Activated naive CD4-positive, alpha-beta T cell treated with Interleukin-2 at 50 U/mL for 16 hours (primary cell): ENCODE data around the gene POLD1.
A peak's percentile ranks its signal among the peaks of the same experiment; 100 is the strongest.
"Not testable (repeated sequence)": the region's sequence is repeated elsewhere in the genome, so short reads cannot be mapped to it uniquely, and the experiment has no call there.

Experiments
- DNase-seq: peaks from one replicate; pipeline ENCODE4 v3.0.0-alpha.2; 2020

The POLD1 gene

GRCh38 chr19:50383852-50384684 is at the start of gene POLD1:
Gene POLD1, plus strand, starts transcription at chr19:50384347. Its CDS starts 14,505 bp downstream, at chr19:50398852.
- DNase-seq: peak; percentile 99

DNA sequence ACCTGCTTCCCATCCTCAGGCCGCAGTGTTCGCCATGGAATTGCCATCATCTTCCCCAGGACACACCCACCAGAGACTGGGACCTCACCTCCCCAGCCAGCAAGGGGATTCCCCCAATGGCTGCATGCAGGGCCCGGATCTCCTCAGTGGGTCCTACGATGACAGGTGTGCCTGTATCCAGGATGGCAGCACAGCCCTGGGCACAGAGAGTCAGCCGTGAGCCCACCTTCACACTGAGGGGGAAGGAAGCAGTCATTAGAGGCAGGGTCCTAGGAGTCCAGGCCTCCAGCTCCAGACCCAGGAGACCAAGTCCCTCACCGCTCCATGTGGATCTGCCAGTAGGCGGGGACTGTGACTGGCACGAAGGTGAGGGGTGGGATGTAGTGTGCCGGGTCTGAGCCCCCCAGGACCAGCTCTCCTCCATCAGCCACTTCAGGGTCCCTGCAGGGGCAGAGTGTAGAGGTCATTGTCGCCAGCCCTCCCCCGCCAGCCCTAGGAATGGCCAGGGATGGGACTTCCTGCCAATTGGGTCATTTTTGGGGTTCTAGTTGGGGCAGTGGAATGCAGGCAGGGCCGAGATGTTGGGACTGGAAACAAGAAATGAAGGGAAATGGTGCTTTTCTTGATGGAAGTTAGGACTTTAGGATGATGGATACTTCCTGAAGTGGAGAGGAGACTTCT is 49.3 kb upstream of the POLD1 start:
- DNase-seq: no peak

DNA sequence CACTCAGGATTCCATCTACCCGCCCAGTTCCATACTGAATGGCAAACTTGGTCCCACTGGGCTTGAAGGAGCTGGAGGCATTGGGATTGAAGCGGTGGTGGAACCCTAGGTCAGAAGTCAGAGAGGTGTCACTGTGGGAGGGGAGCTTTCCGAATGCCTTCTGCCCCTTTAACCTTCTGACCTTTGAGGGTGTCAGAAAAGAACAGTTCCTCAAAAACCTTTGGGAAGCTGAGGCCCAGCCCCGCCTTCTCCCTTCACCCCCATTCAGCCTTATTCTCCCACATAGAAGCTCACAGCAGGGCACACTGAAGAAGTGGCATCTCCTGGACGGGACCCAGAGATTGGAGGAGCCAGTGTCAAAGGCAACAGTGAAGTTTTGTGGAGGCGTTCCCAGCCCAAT is 47.1 kb upstream of the POLD1 start:
- DNase-seq: not testable (repeated sequence)

DNA sequence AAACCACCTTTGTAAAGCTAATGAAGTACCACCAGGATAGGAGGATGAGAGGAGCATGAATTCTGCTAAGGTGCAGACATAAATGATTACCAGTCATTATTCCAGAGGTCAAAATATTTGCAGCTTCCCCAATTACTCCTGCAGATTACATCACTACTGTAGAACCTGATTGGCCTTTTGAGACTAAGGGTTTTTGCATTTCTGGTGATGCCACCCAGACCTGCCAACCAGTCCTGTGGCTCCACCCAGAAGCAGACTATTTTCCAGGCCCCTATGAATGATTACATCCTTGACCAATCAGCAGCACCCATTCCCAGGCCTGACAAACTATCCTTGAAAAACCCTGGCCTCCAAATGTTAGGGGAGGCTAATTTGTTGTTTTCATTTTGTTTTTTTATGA is 43.8 kb upstream of the POLD1 start:
- DNase-seq: no peak

GRCh38 chr19:50341091-50341564 is 43.0 kb upstream of the POLD1 start:
- no peak for DNase-seq

GRCh38 chr19:50344661-50345318 is 39.4 kb upstream of the POLD1 start:
- no peak for DNase-seq

DNA sequence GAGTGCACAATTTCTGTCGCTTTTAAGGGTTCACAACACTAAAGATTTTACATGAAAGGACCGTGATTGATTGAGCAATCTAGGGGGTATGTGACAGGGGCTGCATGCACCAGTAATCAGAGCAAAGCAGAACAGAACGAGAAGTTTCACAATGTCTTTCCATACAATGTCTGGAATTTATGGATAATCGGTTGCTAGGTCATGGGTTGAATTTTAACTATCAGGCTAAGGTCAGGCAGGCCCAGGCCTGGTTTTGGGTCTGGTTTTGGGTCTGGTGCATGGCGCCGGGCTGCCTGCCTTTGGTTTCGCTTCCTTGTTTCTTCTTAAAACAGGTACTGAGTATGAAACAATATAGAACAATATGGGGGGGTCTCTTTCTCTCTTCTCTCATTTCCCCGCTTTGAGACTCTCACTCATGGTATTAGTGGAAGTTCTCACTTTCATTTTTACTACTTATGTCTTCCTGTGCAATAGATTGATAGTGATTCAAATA is 37.0 kb upstream of the POLD1 start:
- DNase-seq: peak; percentile 50

DNA sequence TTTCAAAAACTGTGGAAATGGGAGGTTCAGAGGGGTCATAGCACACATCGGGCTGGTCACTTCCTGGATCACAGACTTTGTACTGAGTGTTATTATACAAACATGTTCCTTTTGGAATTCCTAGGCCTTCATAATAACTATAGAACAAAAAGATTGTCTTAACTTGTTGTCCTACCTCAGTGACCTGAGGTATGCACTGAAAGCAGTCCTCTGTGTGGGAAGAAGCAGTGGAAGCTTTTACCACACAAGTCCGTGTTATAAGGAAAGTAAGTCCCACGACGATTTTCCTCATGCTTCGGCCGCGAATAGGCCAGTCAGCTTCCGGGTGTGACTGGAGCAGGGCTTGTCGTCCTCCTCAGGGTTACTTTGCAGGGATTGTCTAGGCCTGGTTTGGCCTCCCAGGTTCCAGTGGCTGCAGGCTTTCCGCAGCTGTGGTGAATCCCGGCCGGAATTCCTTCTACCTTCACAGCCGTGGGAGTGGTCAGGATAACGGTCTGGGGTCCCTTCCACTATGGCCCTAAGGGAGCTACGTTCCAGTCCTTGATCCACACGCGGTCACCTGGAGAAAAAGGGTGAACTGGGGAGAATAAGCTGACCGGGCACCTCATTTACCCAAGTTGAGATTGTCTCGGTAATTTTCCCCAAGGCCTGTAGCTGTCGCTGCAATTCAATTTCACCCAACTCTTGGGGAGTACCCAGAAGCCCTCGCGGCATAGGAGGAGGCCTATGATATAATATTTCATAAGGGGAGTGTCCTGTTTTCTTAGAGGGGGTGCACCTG is 34.7 kb upstream of the POLD1 start:
- DNase-seq: no peak

DNA sequence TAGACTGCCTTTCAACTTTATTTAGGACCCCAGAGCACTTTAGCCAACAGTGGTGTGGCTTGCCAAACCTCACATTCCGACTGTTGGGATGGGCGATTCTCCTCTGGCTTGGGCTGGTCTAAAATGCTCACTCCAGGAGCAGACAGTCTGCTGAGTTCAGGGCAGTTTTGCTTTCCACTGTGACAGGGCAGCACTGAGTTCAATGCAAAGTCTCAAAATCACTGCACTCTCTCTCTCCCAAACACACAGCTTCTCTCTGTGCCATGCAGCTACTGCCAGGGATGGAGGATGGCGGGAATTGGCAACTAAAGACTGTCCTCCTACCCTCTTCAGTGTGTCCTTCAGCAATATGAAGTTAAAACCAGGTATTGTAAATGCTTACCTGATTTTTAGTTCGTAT is 31.9 kb upstream of the POLD1 start:
- DNase-seq: no peak

DNA sequence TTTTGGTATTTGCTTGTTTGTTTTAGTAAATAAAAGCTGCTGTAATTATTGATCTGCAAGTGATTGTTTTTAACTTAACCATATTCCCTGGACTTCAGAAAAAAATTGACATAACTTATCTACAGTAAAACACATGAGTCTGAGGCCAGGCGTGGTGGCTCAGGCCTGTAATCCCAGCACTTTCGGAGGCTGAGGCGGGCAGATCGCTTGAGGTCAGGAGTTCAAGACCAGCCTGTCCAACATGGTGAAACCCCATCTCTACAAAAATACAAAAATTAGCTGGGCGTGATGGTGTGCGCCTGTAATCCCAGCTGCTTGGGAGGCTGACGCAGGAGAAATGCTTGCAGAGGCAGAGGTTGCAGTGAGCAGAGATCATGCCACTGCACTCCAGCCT is 30.7 kb upstream of the POLD1 start:
- not testable (repeated sequence) for DNase-seq

GRCh38 chr19:50356691-50357177 is 27.4 kb upstream of the POLD1 start:
- no peak for DNase-seq

DNA sequence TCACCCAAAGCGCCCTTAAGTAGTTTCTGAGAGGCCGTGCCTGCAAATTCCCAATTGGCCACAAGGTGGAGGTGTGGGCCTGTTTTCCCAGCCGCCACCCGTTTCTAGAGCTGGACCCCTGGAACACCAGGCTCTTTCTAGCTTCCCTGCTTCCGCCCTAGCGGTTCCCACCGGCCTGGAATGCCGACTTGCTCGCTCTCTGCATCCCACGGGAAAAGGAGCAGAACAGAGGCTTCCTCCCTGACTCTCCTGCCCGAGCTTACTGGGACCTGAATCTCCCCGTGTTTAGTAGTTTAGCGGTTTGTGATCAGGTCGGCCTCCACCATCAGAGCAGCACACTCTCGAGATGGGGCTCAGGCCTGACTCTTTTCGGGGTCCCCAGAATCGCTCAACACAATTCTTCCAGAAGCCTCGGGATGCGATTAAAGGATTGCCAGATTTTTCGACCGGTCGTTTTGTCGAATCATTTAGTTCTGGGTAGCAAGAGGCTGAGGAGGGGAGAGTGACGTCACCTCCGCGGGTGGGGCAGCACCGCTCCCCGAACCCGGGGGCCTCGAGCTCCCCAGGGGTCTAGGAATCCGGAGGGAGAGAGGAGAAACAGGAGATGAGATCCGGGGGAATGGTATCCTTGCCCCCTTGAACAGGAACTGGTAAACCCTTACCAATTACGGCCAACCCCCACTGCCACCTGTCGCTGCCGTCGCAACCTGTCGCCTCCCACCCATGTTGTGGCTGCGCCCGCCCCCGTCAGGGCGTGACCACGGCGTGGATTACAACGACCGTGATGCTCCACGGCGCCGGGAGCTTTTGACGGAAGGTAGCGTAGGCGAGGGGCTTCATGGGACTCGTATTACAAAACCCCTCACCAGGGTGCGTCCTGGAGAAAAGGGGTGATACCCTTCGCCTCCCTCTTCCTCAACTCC is 26.7 kb upstream of the POLD1 start:
- DNase-seq: peak; percentile 90

DNA sequence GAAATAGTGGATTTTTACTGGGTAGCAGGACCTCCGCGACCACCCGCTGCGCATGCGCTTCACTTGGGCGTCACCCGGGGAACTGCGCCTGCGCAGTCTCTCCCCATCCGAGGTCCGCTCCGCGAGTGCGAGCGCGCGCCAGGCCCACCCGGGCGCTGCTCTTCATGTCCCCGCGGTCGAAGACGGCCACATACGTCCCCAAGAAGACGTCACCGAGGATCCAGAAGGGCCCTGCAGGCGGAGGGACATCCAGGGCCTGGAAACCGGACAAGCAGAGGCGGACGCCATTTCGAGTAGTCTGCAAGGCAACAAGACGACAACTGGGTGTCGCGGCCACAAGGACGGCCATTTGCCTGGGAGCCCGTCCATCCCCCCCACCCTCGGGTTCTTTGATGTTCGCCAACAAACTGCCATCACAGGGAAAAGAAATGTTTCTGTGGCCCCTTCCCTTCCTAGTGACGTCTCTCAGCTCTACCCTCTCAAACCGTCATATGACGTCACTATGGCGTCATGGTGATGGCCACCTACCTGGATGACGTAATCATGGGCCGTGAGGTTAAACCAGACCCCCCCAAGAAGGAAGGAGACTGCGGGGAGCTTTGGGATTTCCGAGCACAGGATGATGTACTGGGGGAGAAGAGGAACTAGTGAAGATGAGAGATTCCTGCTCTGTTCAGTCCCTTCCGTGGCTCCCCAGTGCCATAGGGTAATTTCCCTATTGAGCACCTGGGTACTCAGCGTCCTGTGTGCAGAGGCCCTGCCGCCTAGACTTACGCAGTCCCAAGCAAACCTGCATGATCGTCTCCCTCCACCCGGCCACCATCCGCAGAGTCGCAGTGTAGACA is 25.4 kb upstream of the POLD1 start:
- DNase-seq: peak; percentile 76

- DNase-seq: no peak
Measured at GRCh38 chr19:50359328-50359818, 24.8 kb upstream of the POLD1 start.

DNA sequence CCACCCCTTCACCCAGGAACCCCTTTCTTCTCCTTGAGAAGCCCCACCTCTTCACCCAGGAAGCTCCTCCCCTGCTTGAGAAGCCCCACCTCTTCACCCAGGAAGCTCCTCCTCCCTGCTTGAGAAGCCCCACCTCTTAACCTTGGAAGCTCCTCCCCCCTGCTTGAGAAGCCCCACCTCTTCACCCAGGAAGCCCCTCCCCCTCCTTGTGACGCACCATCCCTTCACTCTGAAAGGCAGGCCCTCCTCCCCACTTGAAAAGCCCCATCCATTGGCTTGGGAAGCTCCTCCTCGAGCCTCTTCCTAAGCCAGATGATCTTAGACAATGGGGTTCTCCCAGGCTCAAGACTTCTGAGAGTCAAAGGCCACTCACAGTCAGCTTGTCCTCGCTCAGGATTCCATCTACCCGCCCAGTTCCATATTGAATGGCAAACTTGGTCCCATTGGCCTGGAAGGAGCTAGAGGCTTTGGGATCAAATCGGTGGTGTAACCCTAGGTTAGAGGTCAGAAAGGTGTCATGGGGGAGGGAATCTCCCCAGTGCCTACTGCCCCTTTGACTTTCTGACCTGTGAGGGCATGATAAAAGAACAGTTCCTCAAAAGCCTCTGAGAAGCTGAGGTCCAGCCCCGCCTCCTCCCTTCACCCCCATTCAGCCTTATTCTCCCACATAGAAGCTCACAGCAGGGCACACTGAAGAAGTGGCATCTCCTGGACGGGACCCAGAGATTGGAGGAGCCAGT is 22.7 kb upstream of the POLD1 start:
- DNase-seq: no peak

- no peak for DNase-seq
Measured at GRCh38 chr19:50362030-50362412, 22.1 kb upstream of the POLD1 start.

GRCh38 chr19:50362656-50363424 is 21.3 kb upstream of the POLD1 start:
- peak; percentile 49 for DNase-seq

DNA sequence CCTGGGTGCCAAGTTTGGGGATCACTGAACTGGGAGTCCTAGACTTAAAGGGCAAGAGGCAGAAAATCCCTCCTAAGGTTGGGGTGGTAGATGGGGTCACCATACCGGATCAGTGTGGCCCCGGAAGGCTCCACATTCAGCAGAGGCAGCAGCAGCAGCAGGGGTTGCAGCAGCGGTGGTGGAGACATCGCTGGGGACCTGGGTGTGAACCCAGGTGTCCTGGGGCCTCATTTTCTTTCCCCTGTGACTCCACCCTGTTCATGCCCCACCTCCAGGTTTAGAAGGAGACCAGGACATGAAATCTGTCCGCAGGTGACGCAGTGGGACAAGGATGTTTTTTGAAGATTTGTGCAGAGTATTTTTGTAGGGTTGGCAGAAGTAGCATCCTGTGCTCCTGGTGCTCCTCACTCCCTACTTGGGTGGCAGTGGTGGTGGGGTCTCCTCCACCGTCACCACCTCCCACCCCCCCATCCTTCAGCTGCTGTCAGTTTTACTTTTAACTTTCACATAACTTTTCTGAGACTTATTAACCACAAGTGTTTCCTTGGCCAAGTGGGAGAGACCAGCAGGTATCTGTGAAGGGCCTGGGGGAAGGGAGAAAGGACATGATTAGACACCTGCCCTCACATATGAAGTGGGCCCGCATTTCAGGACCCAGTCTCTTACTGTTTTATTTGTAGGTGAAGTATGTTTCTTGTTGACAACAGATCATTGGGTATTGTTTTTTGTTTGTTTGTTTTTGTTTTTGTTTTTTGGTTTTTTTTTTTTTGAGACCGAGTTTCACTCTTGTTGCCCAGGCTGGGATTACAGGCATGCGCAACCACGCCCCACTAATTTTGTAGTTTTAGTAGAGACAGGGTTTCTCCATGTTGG is 18.5 kb upstream of the POLD1 start, which contains the start of gene NAPSA:
TSS of gene NAPSA (minus strand) at position 206 of the 873 bp plus-strand sequence. CDS start at position 188, 18 bp downstream.
- DNase-seq: no peak
